ENCODE results near the gene AP1S3. TPM values are rescaled to one million over a fixed set of nuclear protein-coding genes. Genes with fewer than 3 reads are reported as not detected.

Gene AP1S3
- total and polyA plus RNA-seq, 2 of the 4 experiments (the other 2 are of a cell fraction), result 2.5 to 4.1 TPM

DNA sequence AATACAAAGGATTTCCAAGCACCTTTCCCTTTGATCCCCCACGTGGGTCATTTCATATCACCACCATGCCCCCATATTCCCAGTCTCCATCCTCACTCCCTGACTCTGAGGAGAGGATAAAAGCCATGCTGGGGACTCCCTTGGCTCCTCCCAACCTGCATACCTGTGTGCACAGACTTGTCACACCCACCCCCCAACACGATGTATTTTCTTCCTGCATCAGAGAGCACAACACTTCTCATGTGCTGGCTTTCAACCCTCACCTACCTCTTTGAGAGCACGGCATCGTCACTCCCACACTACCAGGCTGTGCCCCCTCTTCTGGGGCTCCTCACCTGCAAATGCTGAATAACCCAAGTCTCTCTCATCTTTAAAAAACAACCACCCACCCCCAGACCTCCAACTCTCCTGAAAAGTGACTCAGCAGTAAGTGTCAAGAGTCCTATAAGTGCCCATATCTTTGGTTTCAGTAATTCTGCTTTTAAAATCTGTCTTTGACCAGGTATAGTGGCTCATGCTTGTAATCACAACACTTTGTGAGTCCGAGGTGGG, 53.1 kb downstream of the AP1S3 start:
- Histone ChIP-seq H3K18ac (ENCODE audit: low read depth, low read length) (no peak overlapping the region), H3K9ac (ENCODE audit: low read depth, low read length) (no peak overlapping the region), H2BK20ac (ENCODE audit: low read depth, low read length) (no peak overlapping the region), H4K20me1 (ENCODE audit: insufficient read depth, low read length) (no peaks in the 10 kb centered on the region), H3K36me3 (ENCODE audit: control insufficient read depth, insufficient read depth, low read length) (no peaks in the 10 kb centered on the region), H4K91ac (ENCODE audit: insufficient read depth, low read depth, low read length) (no peak overlapping the region), H2BK15ac (ENCODE audit: low read depth, low read length) (no peak overlapping the region), H3K27me3 (ENCODE audit: control insufficient read depth, insufficient read depth, low read length) (no peaks in the 10 kb centered on the region), H4K8ac (ENCODE audit: low read depth in 2 of 2, low read length in 2 of 2) (no peak overlapping the region), H3K14ac (replicated peaks; ENCODE audit: low read depth, low read length) (no peak overlapping the region), H3K79me1 (ENCODE audit: low read depth in 1 of 2, low read length in 2 of 2) (no peaks in the 10 kb centered on the region), H3K4me1 (ENCODE audit: control insufficient read depth, insufficient read depth, low read length) (no peaks in the 10 kb centered on the region), H3K27ac (ENCODE audit: insufficient read depth, low read length) (no peak overlapping the region), H2BK5ac (ENCODE audit: low read depth, low read length, poor library complexity, severe bottlenecking) (no peak overlapping the region), H3K9me3 (ENCODE audit: control insufficient read depth, insufficient read depth, low read length) (no peaks in the 10 kb centered on the region), H2BK120ac (ENCODE audit: low read depth, low read length) (no peak overlapping the region), H3K56ac (ENCODE audit: extremely low read depth, insufficient read depth, low read length) (no peak overlapping the region), H4K5ac (ENCODE audit: low read depth, low read length) (no peak overlapping the region), H3K4me3 (ENCODE audit: insufficient read depth, low read depth, low read length) (no peak overlapping the region), H3K4me2 (ENCODE audit: low read depth, low read length) (no peak overlapping the region), H2AFZ (replicated peaks; ENCODE audit: low read length, poor library complexity) (no peak overlapping the region), H3K4ac (ENCODE audit: low read depth, low read length) (no peak overlapping the region), H2AK5ac (ENCODE audit: low read depth, low read length) (no peak overlapping the region), H2AK9ac (replicated peaks; ENCODE audit: low read depth, low read length, poor library complexity) (no peak overlapping the region), H3K23ac (ENCODE audit: low read depth, low read length) (no peak overlapping the region), H3K9me1 (ENCODE audit: insufficient read depth, low read length) (no peaks in the 10 kb centered on the region)
- ChIA-PET POLR2A (ENCODE audit: unreplicated experiment) (no interaction called here), CTCF (interaction anchor here (1.3 kb wide), 1 partner anchor 13 kb away, joined by 4 read pairs; no protein-coding TSS in a partner anchor)
- DNase-seq (no peak), ATAC-seq (ENCODE audit: low read depth) (no peak)
- intact Hi-C loops (cut with micrococcal nuclease), result no loop called here
- dilution Hi-C loops (cut with HindIII; ENCODE audit: low sequenced_read_pairs, unreplicated experiment), result no loop called here
- TF ChIP-seq NFE2L2 (IDR thresholded peaks at IDR 0.05; ENCODE audit: low read depth, low read length) (no peak), RAD21 (IDR thresholded peaks at IDR 0.05; ENCODE audit: low read length) (no peak), CEBPB (IDR thresholded peaks at IDR 0.05; ENCODE audit: low read depth, low read length) (no peak), MAZ (IDR thresholded peaks at IDR 0.05; ENCODE audit: borderline replicate concordance, low read depth, low read length) (no peak), CHD1 (IDR thresholded peaks at IDR 0.05; ENCODE audit: low read depth, low read length) (no peak), USF2 (IDR thresholded peaks at IDR 0.05; ENCODE audit: low read depth, low read length) (no peak), POLR2A (IDR thresholded peaks at IDR 0.05; ENCODE audit: low read depth, low read length) (no peak), MAFK (IDR thresholded peaks at IDR 0.05; ENCODE audit: low read depth, low read length) (no peak), SMC3 (IDR thresholded peaks at IDR 0.05; ENCODE audit: low read depth, low read length) (no peak)
- TF ChIP-seq, protein P1, sequence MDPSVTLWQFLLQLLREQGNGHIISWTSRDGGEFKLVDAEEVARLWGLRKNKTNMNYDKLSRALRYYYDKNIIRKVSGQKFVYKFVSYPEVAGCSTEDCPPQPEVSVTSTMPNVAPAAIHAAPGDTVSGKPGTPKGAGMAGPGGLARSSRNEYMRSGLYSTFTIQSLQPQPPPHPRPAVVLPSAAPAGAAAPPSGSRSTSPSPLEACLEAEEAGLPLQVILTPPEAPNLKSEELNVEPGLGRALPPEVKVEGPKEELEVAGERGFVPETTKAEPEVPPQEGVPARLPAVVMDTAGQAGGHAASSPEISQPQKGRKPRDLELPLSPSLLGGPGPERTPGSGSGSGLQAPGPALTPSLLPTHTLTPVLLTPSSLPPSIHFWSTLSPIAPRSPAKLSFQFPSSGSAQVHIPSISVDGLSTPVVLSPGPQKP (IDR thresholded peaks at IDR 0.05; ENCODE audit: borderline replicate concordance, low read depth, low read length), result no peak
- TF ChIP-seq, protein P2, sequence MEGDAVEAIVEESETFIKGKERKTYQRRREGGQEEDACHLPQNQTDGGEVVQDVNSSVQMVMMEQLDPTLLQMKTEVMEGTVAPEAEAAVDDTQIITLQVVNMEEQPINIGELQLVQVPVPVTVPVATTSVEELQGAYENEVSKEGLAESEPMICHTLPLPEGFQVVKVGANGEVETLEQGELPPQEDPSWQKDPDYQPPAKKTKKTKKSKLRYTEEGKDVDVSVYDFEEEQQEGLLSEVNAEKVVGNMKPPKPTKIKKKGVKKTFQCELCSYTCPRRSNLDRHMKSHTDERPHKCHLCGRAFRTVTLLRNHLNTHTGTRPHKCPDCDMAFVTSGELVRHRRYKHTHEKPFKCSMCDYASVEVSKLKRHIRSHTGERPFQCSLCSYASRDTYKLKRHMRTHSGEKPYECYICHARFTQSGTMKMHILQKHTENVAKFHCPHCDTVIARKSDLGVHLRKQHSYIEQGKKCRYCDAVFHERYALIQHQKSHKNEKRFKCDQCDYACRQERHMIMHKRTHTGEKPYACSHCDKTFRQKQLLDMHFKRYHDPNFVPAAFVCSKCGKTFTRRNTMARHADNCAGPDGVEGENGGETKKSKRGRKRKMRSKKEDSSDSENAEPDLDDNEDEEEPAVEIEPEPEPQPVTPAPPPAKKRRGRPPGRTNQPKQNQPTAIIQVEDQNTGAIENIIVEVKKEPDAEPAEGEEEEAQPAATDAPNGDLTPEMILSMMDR (conservative IDR thresholded peaks at IDR 0.05; ENCODE audit: low read depth, low read length), result no peak
- WGBS, 2 experiments (ENCODE audit: extremely low coverage in 2 of 2, insufficient read length in 1 of 2), result 92% methylated on average over 4 of the region's 5 CpGs; no CpG with 5 or more reads in 1 of the 2 experiments
- BruUV-seq (replicated peaks), result no TSS peak
- in situ Hi-C loops (cut with MboI; ENCODE audit: low sequenced_read_pairs), result loop anchor here (25.0 kb wide), 1 partner anchor 472 kb away; no protein-coding TSS in a partner anchor

All from IMR-90 (cell line).